RWPE1 (cell line): ENCODE measurements around the gene KTN1.
A peak's percentile ranks its signal among the peaks of the same experiment; 100 is the strongest.

Experiments
- CTCF ChIA-PET: fragments of 350-600 bp; sonication (Branson Sonifier 250); formaldehyde crosslinking; extraction: SDS; loops from one replicate; lab custom pipeline; 2021; lab: Yijun Ruan, JAX
- POLR2A ChIA-PET: fragments of 400-600 bp; formaldehyde crosslinking; extraction: SDS; loops from one replicate; lab custom pipeline; 2020; ENCODE audit warnings: antibody characterized with exemption; ENCODE audit not compliant: low non-redundant PET; lab: Yijun Ruan, JAX
- DNase-seq: peaks from one replicate; pipeline ENCODE4 v3.0.0; 2012; ENCODE audit warnings: low spot score
- H3K27ac ChIP-seq: fragments of 450-650 bp; 2 replicates; pipeline ENCODE4 v1.5.1; 2017
- CTCF ChIP-seq: fragments of 450-650 bp; conservative IDR thresholded peaks from 2 replicates; pipeline ENCODE4 v1.5.1; 2017; ENCODE audit warnings: low read depth, mild to moderate bottlenecking

Gene KTN1

GRCh38 chr14:55706893-55707292 is 126.9 kb downstream of the KTN1 start:
- CTCF ChIA-PET = interaction anchor here (0.5 to 2.2 kb wide), 4 partner anchors 448 to 774 kb away, joined by 3 to 10 read pairs (median 4); no protein-coding TSS in a partner anchor
- DNase-seq = no peak

GRCh38 chr14:55707365-55707804 is 127.4 kb downstream of the KTN1 start:
- peak; percentile 72 for TF ChIP-seq CTCF
- ChIA-PET CTCF (interaction anchor here (0.5 to 1.0 kb wide), 3 partner anchors 448 to 774 kb away, joined by 3 to 5 read pairs (median 4); no protein-coding TSS in a partner anchor), POLR2A (no interaction called here)
- peak; percentile 41 for DNase-seq
- H3K27ac ChIP-seq = no peak overlapping the region

More at GRCh38 chr14:55706893-55707292, 126.9 kb downstream of the KTN1 start:
- no peak for TF ChIP-seq CTCF
- POLR2A ChIA-PET = no interaction called here
- H3K27ac ChIP-seq = no peak overlapping the region

- TF ChIP-seq CTCF = no peak
- ChIA-PET CTCF (interaction anchor here (0.6 kb wide), 1 partner anchor 155 kb away, joined by 4 read pairs; no protein-coding TSS in a partner anchor), POLR2A (no interaction called here)
- DNase-seq = no peak
- H3K27ac ChIP-seq = no peak overlapping the region
Measured at GRCh38 chr14:55710506-55711041, 130.6 kb downstream of the KTN1 start.

- ChIA-PET POLR2A (no interaction called here), CTCF (interaction anchor here (1.1 kb wide), 2 partner anchors 629 to 660 kb away, joined by 3 read pairs; partner anchors contain the start of gene MAPK1IP1L)
- DNase-seq = no peak
- H3K27ac ChIP-seq = no peak overlapping the region
- no peak for TF ChIP-seq CTCF
Measured at GRCh38 chr14:55711175-55711811, 131.3 kb downstream of the KTN1 start.

DNA sequence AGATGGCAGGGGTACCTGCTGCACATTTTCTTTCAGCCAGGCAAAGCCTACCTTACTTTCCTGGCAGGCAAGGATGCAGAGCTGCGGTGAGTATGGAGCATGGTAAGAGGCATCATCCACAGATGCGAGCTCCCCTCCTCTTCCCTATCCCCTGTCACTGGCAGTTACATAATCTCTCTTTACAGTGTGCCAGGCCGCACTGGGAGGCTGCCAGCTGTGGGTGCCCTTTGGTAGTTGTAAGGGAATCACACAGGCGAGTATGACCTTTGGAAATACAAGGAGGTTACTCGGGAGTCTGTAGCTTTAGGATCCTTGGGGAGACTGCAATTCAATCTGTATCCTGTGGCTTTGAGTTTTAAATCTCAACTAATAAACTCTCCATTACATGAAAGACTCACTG is 132.5 kb downstream of the KTN1 start:
- no peak for DNase-seq
- H3K27ac ChIP-seq = no peak overlapping the region
- no peak for TF ChIP-seq CTCF
- ChIA-PET POLR2A (no interaction called here), CTCF (interaction anchor here (0.6 to 1.1 kb wide), 3 partner anchors 265 to 628 kb away, joined by 3 read pairs; no protein-coding TSS in a partner anchor)

GRCh38 chr14:55713486-55713885 is 133.5 kb downstream of the KTN1 start:
- POLR2A ChIA-PET = no interaction called here
- CTCF ChIA-PET = interaction anchor here (0.6 kb wide), 1 partner anchor 627 kb away, joined by 3 read pairs; no protein-coding TSS in a partner anchor

More at GRCh38 chr14:55713486-55713885, 133.5 kb downstream of the KTN1 start:
- DNase-seq = no peak
- no peak for TF ChIP-seq CTCF
- no peak overlapping the region for H3K27ac ChIP-seq
